NB4 (cell line): Measurements from ENCODE around the gene STAM.

Experiments used
- DNase-seq: peaks from one replicate; pipeline ENCODE4 v3.0.0; 2010; ENCODE audit warnings: low read depth
- H3K4me3 ChIP-seq: one replicate; pipeline ENCODE4 v1.5.1; 2011; ENCODE audit warnings: mild to moderate bottlenecking, low read depth, low read length, moderate library complexity
- CTCF ChIP-seq: IDR thresholded peaks from one replicate; pipeline ENCODE4 v1.5.1; 2012; ENCODE audit warnings: low read depth, low read length
- MYC ChIP-seq: IDR thresholded peaks from 2 replicates; pipeline ENCODE4 v1.6.1; 2011; ENCODE audit warnings: low read depth, low read length
- POLR2A ChIP-seq: IDR thresholded peaks from 2 replicates; pipeline ENCODE4 v1.6.1; 2011; ENCODE audit warnings: mild to moderate bottlenecking; ENCODE audit not compliant: insufficient read length; ENCODE audit errors: extremely low read depth
- TF ChIP-seq, protein P1 (sequence below): IDR thresholded peaks from 2 replicates; pipeline ENCODE4 v1.6.1; 2011; ENCODE audit warnings: low read depth, low read length

STAM gene

DNA sequence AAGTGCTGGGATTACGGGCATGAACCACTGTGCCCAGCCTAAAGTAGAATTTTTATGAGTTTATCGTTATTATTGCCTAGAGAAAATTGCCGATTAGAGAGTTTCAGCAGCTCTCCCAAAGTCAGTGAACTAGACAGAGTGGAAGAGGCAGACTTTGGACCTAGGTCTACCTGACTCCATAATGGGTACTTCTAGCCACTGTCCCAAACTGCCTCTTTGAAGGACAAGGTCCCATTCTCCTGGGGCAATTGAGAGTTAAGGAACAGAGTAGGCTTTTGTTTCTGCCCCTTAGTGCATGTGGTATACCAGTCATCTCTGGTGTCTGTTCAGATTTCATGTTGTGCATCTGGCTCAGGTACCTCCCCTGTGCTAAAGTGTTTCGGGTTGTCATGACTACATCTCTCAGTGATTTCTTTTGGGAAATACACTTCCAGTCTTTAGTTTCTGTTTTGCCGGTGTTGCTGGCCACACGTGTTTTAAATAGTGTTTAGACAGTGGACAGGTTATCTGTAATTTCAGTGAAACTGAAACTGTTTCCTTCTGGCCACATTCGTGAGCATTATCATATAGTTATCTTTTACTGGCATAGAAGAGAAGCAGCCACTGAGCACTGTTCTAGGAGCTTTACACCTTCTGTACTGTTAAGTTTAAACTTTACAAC lies 112.7 kb downstream of the STAM start:
- DNase-seq: no peak
- TF ChIP-seq CTCF (no peak), POLR2A (no peak), MYC (no peak)
- TF ChIP-seq, protein P1, sequence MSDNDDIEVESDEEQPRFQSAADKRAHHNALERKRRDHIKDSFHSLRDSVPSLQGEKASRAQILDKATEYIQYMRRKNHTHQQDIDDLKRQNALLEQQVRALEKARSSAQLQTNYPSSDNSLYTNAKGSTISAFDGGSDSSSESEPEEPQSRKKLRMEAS: no peak
- no peak overlapping the region for H3K4me3 ChIP-seq

GRCh38 chr10:17758200-17758599 lies 114.2 kb downstream of the STAM start:
- H3K4me3 ChIP-seq: no peak overlapping the region
- no peak for TF ChIP-seq POLR2A
- TF ChIP-seq MYC: no peak
- TF ChIP-seq, protein P1: no peak
- no peak for TF ChIP-seq CTCF
- DNase-seq: no peak

DNA sequence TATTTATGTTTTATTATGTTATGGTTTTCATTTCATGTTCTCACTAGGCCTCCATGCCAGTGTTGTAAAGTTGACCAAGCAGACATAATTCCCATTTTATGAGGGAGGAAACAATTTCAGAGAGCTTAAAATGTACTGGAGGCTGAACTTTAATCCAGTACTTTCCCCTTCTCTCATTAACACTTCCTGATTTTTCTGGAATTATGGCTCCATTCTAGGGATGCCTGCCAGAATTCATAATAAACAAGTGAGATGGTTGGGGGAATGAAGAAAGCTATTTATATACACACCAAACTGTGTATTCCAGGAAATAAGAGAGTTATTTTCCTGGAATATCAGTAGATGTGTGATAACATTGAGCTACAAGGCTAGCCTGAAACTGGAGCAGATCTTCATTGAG lies 114.9 kb downstream of the STAM start:
- TF ChIP-seq, protein P1: no peak
- TF ChIP-seq CTCF (no peak), POLR2A (no peak), MYC (no peak)
- DNase-seq: no peak

DNA sequence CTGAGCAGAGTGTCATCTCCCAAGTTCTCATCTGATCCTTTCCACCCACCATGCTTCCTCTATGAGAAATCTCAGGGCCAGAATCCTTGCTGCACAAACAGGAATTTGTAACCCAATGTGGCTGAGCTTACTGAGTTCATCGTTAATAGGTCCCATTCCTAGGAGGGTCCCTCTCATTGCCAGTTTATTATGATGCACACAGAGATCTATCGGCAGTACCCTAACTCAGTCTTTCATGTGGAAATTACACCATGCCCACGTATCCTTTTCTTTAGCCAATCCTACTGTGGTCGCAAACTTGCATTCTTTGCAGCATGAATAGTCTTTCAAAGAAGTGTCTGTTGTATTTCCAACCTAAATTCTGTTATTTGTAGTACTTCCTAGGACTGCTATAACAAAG lies 120.2 kb downstream of the STAM start:
- no peak for TF ChIP-seq POLR2A
- no peak for DNase-seq
- no peak overlapping the region for H3K4me3 ChIP-seq

More for the DNA sequence above, 114.9 kb downstream of the STAM start:
- no peak overlapping the region for H3K4me3 ChIP-seq

DNA sequence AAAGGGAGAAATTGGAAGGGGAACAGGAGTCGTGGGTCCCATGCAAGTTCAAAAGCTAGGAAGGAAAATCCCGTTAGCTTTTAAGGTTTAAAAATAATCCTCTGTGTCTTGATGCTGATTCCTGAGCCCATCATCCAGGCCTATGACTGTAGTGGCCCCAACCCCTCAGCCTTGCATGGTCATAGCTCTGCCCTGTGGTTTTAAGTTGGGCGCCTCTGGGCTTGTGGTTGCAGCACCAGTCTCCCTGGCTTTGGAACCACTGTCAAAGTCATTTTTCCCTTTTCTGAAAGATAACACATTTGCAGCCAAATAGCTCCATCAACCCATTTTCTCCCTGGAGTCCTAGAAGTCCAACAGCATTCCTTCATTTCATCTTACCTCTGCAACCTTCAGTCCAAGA lies 121.7 kb downstream of the STAM start:
- TF ChIP-seq POLR2A: no peak
- TF ChIP-seq, protein P1: no peak
- no peak for TF ChIP-seq CTCF
- no peak for TF ChIP-seq MYC
- no peak for DNase-seq
- H3K4me3 ChIP-seq: no peak overlapping the region
